ENCODE results near the gene UBE2E2. TPM values are rescaled to one million over a fixed set of nuclear protein-coding genes. Genes with fewer than 3 reads are reported as not detected.

The UBE2E2 gene
- total RNA-seq, 1 donor from 2014 or later = 85.2 TPM

GRCh38 chr3:23465569-23465968 lies 262.4 kb downstream of the UBE2E2 start:
- H3K36me3 Mint-ChIP-seq (ENCODE audit: low read depth) = no peaks in the 10 kb centered on the region
- DNase-seq (ENCODE audit: low spot score) = no peak
- no peak overlapping the region for H3K4me3 Mint-ChIP-seq (ENCODE audit: unreplicated experiment)
- no peak for TF ChIP-seq CTCF (IDR thresholded peaks at IDR 0.05)
- H3K27ac Mint-ChIP-seq (ENCODE audit: unreplicated experiment) = no peak overlapping the region
- H3K9me3 Mint-ChIP-seq (ENCODE audit: low read depth) = no peaks in the 10 kb centered on the region
- H3K4me1 Mint-ChIP-seq (ENCODE audit: low read depth) = peaks cover 15% of the 10 kb centered on the region
- H3K27me3 Mint-ChIP-seq (ENCODE audit: low read depth) = no peaks in the 10 kb centered on the region

- TF ChIP-seq CTCF (IDR thresholded peaks at IDR 0.05) = no peak
- no peaks in the 10 kb centered on the region for H3K27me3 Mint-ChIP-seq (ENCODE audit: low read depth)
- H3K9me3 Mint-ChIP-seq (ENCODE audit: low read depth) = no peaks in the 10 kb centered on the region
- no peaks in the 10 kb centered on the region for H3K36me3 Mint-ChIP-seq (ENCODE audit: low read depth)
- peaks cover 17% of the 10 kb centered on the region for H3K4me1 Mint-ChIP-seq (ENCODE audit: low read depth)
- H3K27ac Mint-ChIP-seq (ENCODE audit: unreplicated experiment) = no peak overlapping the region
- DNase-seq (ENCODE audit: low spot score) = no peak
- no peak overlapping the region for H3K4me3 Mint-ChIP-seq (ENCODE audit: unreplicated experiment)
These were observed 265.1 kb downstream of the UBE2E2 start for GRCh38 chr3:23468203-23468602.

GRCh38 chr3:23474580-23475357 lies 271.6 kb downstream of the UBE2E2 start:
- H3K9me3 Mint-ChIP-seq (ENCODE audit: low read depth) = peaks cover 7% of the 10 kb centered on the region
- H3K36me3 Mint-ChIP-seq (ENCODE audit: low read depth) = peaks cover 2% of the 10 kb centered on the region
- no peaks in the 10 kb centered on the region for H3K27me3 Mint-ChIP-seq (ENCODE audit: low read depth)
- TF ChIP-seq CTCF (IDR thresholded peaks at IDR 0.05) = no peak
- DNase-seq (ENCODE audit: low spot score) = no peak
- H3K4me3 Mint-ChIP-seq (ENCODE audit: unreplicated experiment) = no peak overlapping the region
- H3K4me1 Mint-ChIP-seq (ENCODE audit: low read depth) = peaks cover 24% of the 10 kb centered on the region
- no peak overlapping the region for H3K27ac Mint-ChIP-seq (ENCODE audit: unreplicated experiment)

GRCh38 chr3:23475446-23475845 lies 272.3 kb downstream of the UBE2E2 start:
- Mint-ChIP-seq H3K4me1 (ENCODE audit: low read depth) (peaks cover 19% of the 10 kb centered on the region), H3K36me3 (ENCODE audit: low read depth) (peaks cover 2% of the 10 kb centered on the region), H3K4me3 (ENCODE audit: unreplicated experiment) (no peak overlapping the region), H3K27me3 (ENCODE audit: low read depth) (no peaks in the 10 kb centered on the region), H3K27ac (ENCODE audit: unreplicated experiment) (no peak overlapping the region), H3K9me3 (ENCODE audit: low read depth) (peaks cover 7% of the 10 kb centered on the region)
- DNase-seq (ENCODE audit: low spot score) = no peak
- TF ChIP-seq CTCF (IDR thresholded peaks at IDR 0.05) = no peak

- peaks cover 2% of the 10 kb centered on the region for H3K36me3 Mint-ChIP-seq (ENCODE audit: low read depth)
- DNase-seq (ENCODE audit: low spot score) = no peak
- peaks cover 7% of the 10 kb centered on the region for H3K9me3 Mint-ChIP-seq (ENCODE audit: low read depth)
- H3K4me1 Mint-ChIP-seq (ENCODE audit: low read depth) = peaks cover 21% of the 10 kb centered on the region
- H3K4me3 Mint-ChIP-seq (ENCODE audit: unreplicated experiment) = no peak overlapping the region
- H3K27ac Mint-ChIP-seq (ENCODE audit: unreplicated experiment) = no peak overlapping the region
- TF ChIP-seq CTCF (IDR thresholded peaks at IDR 0.05) = no peak
- H3K27me3 Mint-ChIP-seq (ENCODE audit: low read depth) = no peaks in the 10 kb centered on the region
These were observed 275.9 kb downstream of the UBE2E2 start for GRCh38 chr3:23479026-23479425.

All from chondrocyte (in vitro differentiated cells).